GM19238 (cell line): ENCODE results near the gene GINS2.

Experiments
- DNase-seq: peaks from one replicate; pipeline ENCODE4 v3.0.0; 2011; ENCODE audit warnings: low spot score; ENCODE audit not compliant: insufficient read length

The GINS2 gene

GRCh38 chr16:85627089-85627488 is 61.7 kb downstream of the GINS2 start:
- no peak for DNase-seq
